Activated naive CD4-positive, alpha-beta T cell treated with anti-CD3 and anti-CD28 coated beads, Interleukin-2, amount 10 ng/mL, durations not matched to agents 7 days and 5 days (primary cell): Measurements from ENCODE around the gene ALDH3A2.
"Not testable (repeated sequence)": the region's sequence is repeated elsewhere in the genome, so short reads cannot be mapped to it uniquely, and the experiment has no call there.

Experiments used
- CTCF ChIA-PET: fragments of 350-600 bp; sonication (Branson Sonifier 250); formaldehyde crosslinking; loops from one replicate; lab custom pipeline; 2021; ENCODE audit warnings: antibody characterized with exemption; lab: Charles Lee
- DNase-seq: peaks from one replicate; pipeline ENCODE4 v3.0.0-alpha.2; 2020
- H3K27ac Mint-ChIP-seq: one replicate; pipeline ENCODE4 v1.8.0; 2021; ENCODE audit warnings: mild to moderate bottlenecking, moderate library complexity, mixed read lengths
- H3K27me3 Mint-ChIP-seq: one replicate; pipeline ENCODE4 v1.8.0; 2021; ENCODE audit warnings: mild to moderate bottlenecking, mixed read lengths
- H3K36me3 Mint-ChIP-seq: one replicate; pipeline ENCODE4 v1.8.0; 2021; ENCODE audit warnings: mixed read lengths
- H3K4me1 Mint-ChIP-seq: one replicate; pipeline ENCODE4 v1.8.0; 2021; ENCODE audit warnings: mixed read lengths
- H3K4me3 Mint-ChIP-seq: one replicate; pipeline ENCODE4 v1.8.0; 2021; ENCODE audit warnings: mild to moderate bottlenecking, moderate library complexity, mixed read lengths
- H3K9me3 Mint-ChIP-seq: one replicate; pipeline ENCODE4 v1.8.0; 2021; ENCODE audit warnings: mixed read lengths

The ALDH3A2 gene

GRCh38 chr17:19677736-19678379 lies 29.3 kb downstream of the ALDH3A2 start:
- Mint-ChIP-seq H3K4me1 (no peaks in the 10 kb centered on the region), H3K4me3 (no peak overlapping the region), H3K9me3 (no peaks in the 10 kb centered on the region), H3K27ac (no peak overlapping the region), H3K36me3 (no peaks in the 10 kb centered on the region), H3K27me3 (no peaks in the 10 kb centered on the region)
- CTCF ChIA-PET = interaction anchor here (1.0 kb wide), 1 partner anchor 23 kb away, joined by 3 read pairs; no protein-coding TSS in a partner anchor
- no peak for DNase-seq

DNA sequence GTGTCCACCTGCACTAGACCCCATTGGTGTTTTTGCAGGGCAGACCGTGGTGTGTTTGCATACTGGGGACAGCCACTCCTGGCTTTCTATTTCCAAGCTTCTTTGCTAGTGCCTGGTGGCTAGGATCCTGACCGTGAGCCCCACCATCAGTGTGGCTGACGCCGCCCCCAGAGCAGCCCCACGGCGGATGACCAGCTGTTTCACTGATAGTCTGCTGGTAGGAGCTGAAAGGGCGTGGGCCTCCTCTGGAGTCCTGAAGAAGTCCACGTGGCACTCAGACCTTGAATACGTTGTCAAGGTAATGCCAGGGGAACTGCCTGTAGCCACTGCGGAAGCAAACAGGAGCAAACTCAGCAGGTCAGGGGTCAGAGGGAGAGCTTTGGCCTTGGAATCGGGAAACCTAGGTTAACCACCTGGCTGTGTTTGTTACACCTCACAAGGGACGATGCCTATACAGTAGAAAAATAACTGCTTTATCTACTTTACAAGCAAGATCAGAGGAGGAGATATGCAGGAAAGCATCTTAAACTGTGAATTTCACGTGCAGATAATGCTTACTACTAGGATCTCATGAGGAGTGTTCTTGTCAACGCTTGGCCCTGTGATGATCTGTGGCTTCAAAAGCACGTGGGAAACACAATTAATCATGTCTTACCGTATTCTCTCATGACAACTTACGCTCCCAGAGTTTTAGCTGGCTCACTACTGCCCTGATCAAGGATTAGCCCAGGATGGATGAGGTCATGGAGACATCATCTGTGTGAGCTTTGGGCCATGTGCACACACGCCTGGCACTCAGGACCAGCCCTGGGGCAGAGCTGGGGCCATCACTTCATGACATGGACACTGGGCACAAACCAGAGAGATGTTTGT lies 30.3 kb downstream of the ALDH3A2 start:
- H3K36me3 Mint-ChIP-seq = no peaks in the 10 kb centered on the region
- DNase-seq = no peak
- no peak overlapping the region for H3K27ac Mint-ChIP-seq
- no peaks in the 10 kb centered on the region for H3K9me3 Mint-ChIP-seq
- no peaks in the 10 kb centered on the region for H3K4me1 Mint-ChIP-seq
- no peak overlapping the region for H3K4me3 Mint-ChIP-seq
- H3K27me3 Mint-ChIP-seq = no peaks in the 10 kb centered on the region
- CTCF ChIA-PET = no interaction called here

- Mint-ChIP-seq H3K27me3 (no peaks in the 10 kb centered on the region), H3K27ac (no peak overlapping the region), H3K36me3 (peaks cover 2% of the 10 kb centered on the region), H3K9me3 (no peaks in the 10 kb centered on the region), H3K4me1 (no peaks in the 10 kb centered on the region), H3K4me3 (no peak overlapping the region)
- DNase-seq = no peak
- CTCF ChIA-PET = no interaction called here
These were observed 34.6 kb downstream of the ALDH3A2 start for GRCh38 chr17:19683117-19683516.

- H3K27ac Mint-ChIP-seq, H3K4me1 Mint-ChIP-seq, CTCF ChIA-PET, H3K4me3 Mint-ChIP-seq, H3K9me3 Mint-ChIP-seq, H3K36me3 Mint-ChIP-seq, DNase-seq, H3K27me3 Mint-ChIP-seq: not testable (repeated sequence)
These were observed 36.5 kb downstream of the ALDH3A2 start for GRCh38 chr17:19684909-19685580.

DNA sequence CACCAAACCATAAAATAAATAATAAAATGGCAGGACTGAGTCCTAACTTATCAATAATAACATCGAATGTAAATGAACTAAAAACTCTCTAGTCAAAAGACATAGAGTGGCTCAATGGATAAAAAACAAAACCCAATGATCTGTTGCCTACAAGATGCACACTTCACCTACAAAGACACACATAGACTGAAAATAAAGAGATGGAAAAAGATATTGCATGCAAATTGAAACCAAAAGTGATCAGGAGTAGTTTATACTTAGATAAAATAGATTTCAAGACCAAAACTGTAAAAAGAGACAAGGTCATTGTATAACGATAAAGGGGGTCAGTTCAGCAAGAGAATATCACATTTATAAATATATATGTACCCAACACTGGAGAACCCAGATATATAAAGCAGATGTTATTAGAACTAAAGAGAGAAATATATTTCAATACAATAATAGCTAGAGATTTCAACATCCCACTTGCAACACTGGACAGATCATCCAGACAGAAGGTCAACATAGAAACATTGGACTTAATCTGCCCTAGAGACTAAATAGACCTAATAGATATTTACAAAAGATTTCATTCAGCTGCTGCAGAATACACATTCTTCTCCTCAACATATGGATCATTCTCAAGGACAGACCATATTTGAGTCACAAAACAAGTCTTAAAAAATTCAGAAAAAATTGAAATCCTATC lies 38.0 kb downstream of the ALDH3A2 start:
- Mint-ChIP-seq H3K27me3 (no peaks in the 10 kb centered on the region), H3K9me3 (no peaks in the 10 kb centered on the region), H3K27ac (no peak overlapping the region), H3K4me1 (no peaks in the 10 kb centered on the region), H3K4me3 (no peak overlapping the region), H3K36me3 (peaks cover 2% of the 10 kb centered on the region)
- CTCF ChIA-PET = no interaction called here
- DNase-seq = no peak

- Mint-ChIP-seq H3K4me3 (no peak overlapping the region), H3K27ac (no peak overlapping the region), H3K4me1 (no peaks in the 10 kb centered on the region), H3K27me3 (no peaks in the 10 kb centered on the region), H3K9me3 (no peaks in the 10 kb centered on the region), H3K36me3 (no peaks in the 10 kb centered on the region)
- CTCF ChIA-PET = no interaction called here
- no peak for DNase-seq
These were observed 53.7 kb downstream of the ALDH3A2 start for GRCh38 chr17:19702217-19702641.

DNA sequence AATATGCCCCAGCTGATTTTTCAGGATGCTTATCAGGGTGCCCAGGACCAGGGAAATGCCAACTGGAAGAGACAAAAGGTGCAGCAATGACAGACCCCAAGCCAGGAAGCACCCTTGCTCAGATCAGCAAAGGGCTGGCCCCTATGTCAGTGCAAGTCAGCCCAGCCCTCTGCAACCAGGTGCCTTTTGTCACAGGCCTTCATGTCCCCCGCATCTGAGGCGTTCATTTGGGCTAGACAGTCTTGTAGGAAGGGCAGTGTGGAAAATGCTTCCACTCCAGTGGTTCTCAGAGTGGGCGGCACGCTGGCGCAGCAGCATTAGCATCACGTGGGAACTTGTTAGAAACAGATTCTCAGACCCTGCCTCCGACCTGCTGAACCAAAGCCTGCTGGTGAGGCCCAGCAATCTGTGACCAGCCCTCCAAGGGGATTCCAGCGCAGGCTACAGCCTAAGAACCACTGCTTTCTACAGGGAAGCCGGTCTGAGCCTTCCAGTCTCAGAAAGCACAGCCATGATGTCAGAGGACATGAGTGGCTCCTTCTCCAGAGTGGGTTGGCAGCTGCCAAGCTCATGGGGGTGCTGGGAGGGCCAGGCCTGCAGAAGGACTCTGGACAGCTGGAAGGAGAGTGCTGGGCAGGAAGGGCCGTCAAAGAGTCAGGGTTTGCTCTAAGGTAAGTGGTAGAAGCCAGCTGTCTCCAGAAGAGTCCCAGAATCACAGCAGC lies 54.7 kb downstream of the ALDH3A2 start:
- Mint-ChIP-seq H3K9me3 (no peaks in the 10 kb centered on the region), H3K36me3 (no peaks in the 10 kb centered on the region), H3K4me3 (no peak overlapping the region), H3K27ac (no peak overlapping the region), H3K4me1 (no peaks in the 10 kb centered on the region), H3K27me3 (peaks cover 3% of the 10 kb centered on the region)
- no peak for DNase-seq
- CTCF ChIA-PET = no interaction called here

DNA sequence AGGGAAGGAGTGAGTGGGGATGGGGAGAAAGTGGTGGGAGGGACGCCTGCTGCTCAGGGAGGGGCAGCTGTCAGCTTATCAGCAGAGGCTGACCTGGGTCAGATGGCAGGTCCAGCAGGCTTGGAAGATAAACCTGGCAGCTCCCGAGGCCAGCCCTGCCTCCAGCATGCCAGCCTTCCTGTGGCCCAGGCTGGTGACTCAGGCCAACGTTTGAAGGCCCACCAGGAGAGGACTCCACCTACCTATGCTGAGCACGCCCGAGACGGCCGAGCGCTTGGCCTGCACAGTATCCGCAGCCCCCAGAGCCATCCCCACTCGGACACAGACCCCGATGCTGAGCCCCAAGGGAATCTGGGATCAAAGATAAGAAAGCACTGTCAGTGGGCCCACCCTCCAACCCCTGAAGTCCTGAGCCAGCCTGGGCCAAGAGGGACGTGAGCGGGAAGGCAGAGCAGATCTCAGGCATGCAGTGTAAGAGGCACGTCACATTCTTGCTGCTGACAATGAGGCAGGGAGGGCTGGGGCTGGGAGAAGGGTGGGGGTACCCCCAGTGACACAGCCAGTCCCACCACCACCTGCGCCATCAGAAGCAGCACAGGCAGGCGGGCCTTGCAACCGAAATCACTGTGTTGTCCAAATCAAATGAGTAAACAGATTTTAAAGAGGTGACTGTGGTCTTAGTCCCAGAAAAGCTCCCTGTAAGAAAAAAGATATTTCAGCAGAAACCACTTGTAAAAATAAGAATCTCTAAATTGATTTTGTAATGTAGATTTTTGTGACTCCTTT lies 55.5 kb downstream of the ALDH3A2 start:
- Mint-ChIP-seq H3K9me3 (no peaks in the 10 kb centered on the region), H3K36me3 (no peaks in the 10 kb centered on the region), H3K4me1 (no peaks in the 10 kb centered on the region), H3K4me3 (no peak overlapping the region), H3K27ac (no peak overlapping the region), H3K27me3 (peaks cover 3% of the 10 kb centered on the region)
- DNase-seq = no peak
- CTCF ChIA-PET = no interaction called here

- Mint-ChIP-seq H3K4me3 (no peak overlapping the region), H3K27ac (no peak overlapping the region), H3K36me3 (no peaks in the 10 kb centered on the region), H3K4me1 (no peaks in the 10 kb centered on the region), H3K9me3 (no peaks in the 10 kb centered on the region), H3K27me3 (peaks cover 3% of the 10 kb centered on the region)
- DNase-seq = no peak
- CTCF ChIA-PET = no interaction called here
These were observed 56.6 kb downstream of the ALDH3A2 start for GRCh38 chr17:19705201-19705600.

DNA sequence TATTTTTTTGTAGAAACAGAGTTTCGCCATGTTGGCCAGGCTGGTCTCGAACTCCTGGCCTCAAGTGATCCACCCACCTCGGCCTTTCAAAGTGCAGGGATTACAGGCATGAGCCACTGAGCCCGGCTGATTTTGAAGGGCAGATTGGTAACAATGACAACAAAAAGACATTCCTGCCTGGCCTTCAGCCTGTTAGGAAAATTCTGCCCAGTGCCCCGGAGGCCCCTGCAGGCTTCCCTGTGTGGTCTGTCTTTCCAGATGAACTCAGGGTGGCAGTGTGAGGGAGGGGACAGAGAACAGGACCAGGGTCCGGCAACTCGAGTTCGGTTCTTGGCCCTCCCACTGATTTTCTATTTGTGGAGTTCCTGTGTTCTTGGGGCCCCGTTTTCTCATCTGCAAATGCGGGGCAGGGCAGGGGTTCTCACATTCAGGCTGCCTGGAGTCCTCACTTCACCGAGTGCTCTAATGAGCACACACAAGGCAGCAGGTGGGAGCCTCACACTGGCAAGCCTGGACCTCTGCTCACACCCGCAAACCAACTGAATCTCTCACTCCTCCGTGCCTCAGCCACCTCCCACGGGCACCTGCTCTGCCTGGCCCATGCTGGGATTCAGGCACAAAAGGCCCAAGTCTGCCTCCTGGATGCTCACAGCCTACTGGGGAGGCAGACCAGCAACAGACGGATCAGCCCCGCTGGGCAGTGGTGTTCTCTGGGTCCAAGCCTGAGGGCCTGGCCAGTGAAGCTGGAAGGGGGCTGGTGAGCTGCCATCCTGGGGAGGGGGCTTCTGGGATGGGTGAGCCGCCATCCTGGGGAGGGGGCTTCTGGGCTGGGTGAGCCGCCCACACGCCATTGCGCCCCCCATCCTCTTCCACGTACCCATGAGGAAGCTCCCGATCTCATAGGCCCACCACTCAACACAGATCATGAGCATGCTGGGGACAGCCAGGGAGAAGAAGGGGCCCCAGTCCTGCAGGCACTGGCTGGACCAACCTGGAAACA lies 57.5 kb downstream of the ALDH3A2 start:
- CTCF ChIA-PET = interaction anchor here (0.6 kb wide), 1 partner anchor 57 kb away, joined by 3 read pairs; no protein-coding TSS in a partner anchor
- H3K4me3 Mint-ChIP-seq = no peak overlapping the region
- H3K27ac Mint-ChIP-seq = no peak overlapping the region

GRCh38 chr17:19706791-19707727 lies 58.5 kb downstream of the ALDH3A2 start:
- no peaks in the 10 kb centered on the region for H3K9me3 Mint-ChIP-seq

More for the DNA sequence above, 57.5 kb downstream of the ALDH3A2 start:
- no peak for DNase-seq
- Mint-ChIP-seq H3K36me3 (no peaks in the 10 kb centered on the region), H3K27me3 (peaks cover 3% of the 10 kb centered on the region), H3K4me1 (no peaks in the 10 kb centered on the region), H3K9me3 (no peaks in the 10 kb centered on the region)

More at GRCh38 chr17:19706791-19707727, 58.5 kb downstream of the ALDH3A2 start:
- Mint-ChIP-seq H3K4me1 (no peaks in the 10 kb centered on the region), H3K27ac (no peak overlapping the region), H3K27me3 (peaks cover 3% of the 10 kb centered on the region), H3K36me3 (no peaks in the 10 kb centered on the region), H3K4me3 (no peak overlapping the region)
- CTCF ChIA-PET = no interaction called here
- DNase-seq = no peak
